ENCODE results near the gene UNG.

UNG gene

GRCh38 chr12:109150124-109150640 is 52.8 kb downstream of the UNG start:
- TF ChIP-seq NFIC (IDR thresholded peaks at IDR 0.05): no peak
- TF ChIP-seq RAD21 (IDR thresholded peaks at IDR 0.05; ENCODE audit: low read depth): no peak
- TF ChIP-seq TAF1 (IDR thresholded peaks at IDR 0.05; ENCODE audit: low read depth): no peak
- no peak for TF ChIP-seq YY1 (IDR thresholded peaks at IDR 0.05; ENCODE audit: low read depth)
- TF ChIP-seq EP300 (IDR thresholded peaks at IDR 0.05; ENCODE audit: borderline replicate concordance): no peak
- TF ChIP-seq TCF12 (IDR thresholded peaks at IDR 0.05; ENCODE audit: low read depth): no peak
- no peak for TF ChIP-seq USF1 (IDR thresholded peaks at IDR 0.05)
- TF ChIP-seq EGR1 (IDR thresholded peaks at IDR 0.05): no peak
- TF ChIP-seq ZBTB7A (IDR thresholded peaks at IDR 0.05; ENCODE audit: low read depth): no peak
- no peak for TF ChIP-seq REST (IDR thresholded peaks at IDR 0.05; ENCODE audit: low read depth)
- TF ChIP-seq CREB1 (IDR thresholded peaks at IDR 0.05; ENCODE audit: low read depth): no peak
- TF ChIP-seq FOXM1 (IDR thresholded peaks at IDR 0.05; ENCODE audit: borderline replicate concordance, low read depth): no peak
- TF ChIP-seq CEBPB (IDR thresholded peaks at IDR 0.05): no peak
- no peak for TF ChIP-seq MAX (IDR thresholded peaks at IDR 0.05)
- no peak for TF ChIP-seq TEAD4 (IDR thresholded peaks at IDR 0.05)

GRCh38 chr12:109151457-109151856 is 54.1 kb downstream of the UNG start:
- TF ChIP-seq CREB1 (IDR thresholded peaks at IDR 0.05; ENCODE audit: low read depth) (no peak), YY1 (IDR thresholded peaks at IDR 0.05; ENCODE audit: low read depth) (no peak), MAX (IDR thresholded peaks at IDR 0.05) (no peak), TEAD4 (IDR thresholded peaks at IDR 0.05) (no peak), EGR1 (IDR thresholded peaks at IDR 0.05) (no peak), RAD21 (IDR thresholded peaks at IDR 0.05; ENCODE audit: low read depth) (no peak), FOXM1 (IDR thresholded peaks at IDR 0.05; ENCODE audit: borderline replicate concordance, low read depth) (no peak), NFIC (IDR thresholded peaks at IDR 0.05) (no peak), REST (IDR thresholded peaks at IDR 0.05; ENCODE audit: low read depth) (no peak), TAF1 (IDR thresholded peaks at IDR 0.05; ENCODE audit: low read depth) (no peak), ZBTB7A (IDR thresholded peaks at IDR 0.05; ENCODE audit: low read depth) (no peak)

GRCh38 chr12:109153821-109154441 is 56.5 kb downstream of the UNG start:
- TF ChIP-seq REST (IDR thresholded peaks at IDR 0.05; ENCODE audit: low read depth) (no peak), ZBTB7A (IDR thresholded peaks at IDR 0.05; ENCODE audit: low read depth) (no peak), FOXM1 (IDR thresholded peaks at IDR 0.05; ENCODE audit: borderline replicate concordance, low read depth) (no peak), TAF1 (IDR thresholded peaks at IDR 0.05; ENCODE audit: low read depth) (no peak), CEBPB (IDR thresholded peaks at IDR 0.05) (no peak), YY1 (IDR thresholded peaks at IDR 0.05; ENCODE audit: low read depth) (no peak)

- TF ChIP-seq RAD21 (IDR thresholded peaks at IDR 0.05; ENCODE audit: low read depth) (no peak), MAX (IDR thresholded peaks at IDR 0.05) (peak; percentile 81), ZBTB7A (IDR thresholded peaks at IDR 0.05; ENCODE audit: low read depth) (0 out of 2 replicates have a peak, but pooled peaks have one; percentile 41), CREB1 (IDR thresholded peaks at IDR 0.05; ENCODE audit: low read depth) (0 out of 2 replicates have a peak, but pooled peaks have one; percentile 57), REST (IDR thresholded peaks at IDR 0.05; ENCODE audit: low read depth) (no peak), YY1 (IDR thresholded peaks at IDR 0.05; ENCODE audit: low read depth) (no peak), TAF1 (IDR thresholded peaks at IDR 0.05; ENCODE audit: low read depth) (peak; percentile 43)
Observed at GRCh38 chr12:109154451-109155438, 57.3 kb downstream of the UNG start.

Data from Ishikawa (cell line).